ENCODE data around the gene MYO1D.

- TF ChIP-seq POLR2A (IDR thresholded peaks at IDR 0.05) (no peak), CTCF (IDR thresholded peaks at IDR 0.05) (no peak), EP300 (IDR thresholded peaks at IDR 0.05) (no peak), POLR2AphosphoS5 (IDR thresholded peaks at IDR 0.05) (no peak)
These were observed 144.7 kb downstream of the MYO1D start for GRCh38 chr17:32732296-32732642.
